Measurements from ENCODE around the gene LSAMP.
"Not testable (repeated sequence)": the region's sequence is repeated elsewhere in the genome, so short reads cannot be mapped to it uniquely, and the experiment has no call there.

LSAMP gene

GRCh38 chr3:116242825-116243224 is 202.5 kb downstream of the LSAMP start:
- DNase-seq (ENCODE audit: low read depth in 1 of 2, low spot score in 1 of 2), result no peak

- DNase-seq (ENCODE audit: low read depth in 1 of 2, low spot score in 1 of 2), result no peak
These were observed 203.6 kb downstream of the LSAMP start for GRCh38 chr3:116241677-116242076.

- DNase-seq (ENCODE audit: low read depth in 1 of 2, low spot score in 1 of 2), result no peak
These were observed 205.0 kb downstream of the LSAMP start for GRCh38 chr3:116240261-116240660.

GRCh38 chr3:116238846-116239565 is 206.3 kb downstream of the LSAMP start:
- no peak for DNase-seq (ENCODE audit: low read depth in 1 of 2, low spot score in 1 of 2)

- DNase-seq (ENCODE audit: low read depth in 1 of 2, low spot score in 1 of 2), result no peak
These were observed 211.5 kb downstream of the LSAMP start for GRCh38 chr3:116233711-116234357.

GRCh38 chr3:116230431-116231020 is 214.8 kb downstream of the LSAMP start:
- DNase-seq (ENCODE audit: low read depth in 1 of 2, low spot score in 1 of 2), result no peak

- no peak for DNase-seq (ENCODE audit: low read depth in 1 of 2, low spot score in 1 of 2)
These were observed 219.0 kb downstream of the LSAMP start for GRCh38 chr3:116226266-116226665.

GRCh38 chr3:116216761-116217160 is 228.5 kb downstream of the LSAMP start:
- no peak for DNase-seq (ENCODE audit: low read depth in 1 of 2, low spot score in 1 of 2)

GRCh38 chr3:116211901-116212300 is 233.4 kb downstream of the LSAMP start:
- DNase-seq (ENCODE audit: low read depth in 1 of 2, low spot score in 1 of 2), result no peak

GRCh38 chr3:116208830-116209229 is 236.5 kb downstream of the LSAMP start:
- DNase-seq (ENCODE audit: low read depth in 1 of 2, low spot score in 1 of 2), result not testable (repeated sequence)

- no peak for DNase-seq (ENCODE audit: low read depth in 1 of 2, low spot score in 1 of 2)
These were observed 244.2 kb downstream of the LSAMP start for GRCh38 chr3:116200956-116201690.

- DNase-seq (ENCODE audit: low read depth in 1 of 2, low spot score in 1 of 2), result no peak
These were observed 246.2 kb downstream of the LSAMP start for GRCh38 chr3:116199063-116199462.

GRCh38 chr3:116198087-116198486 is 247.2 kb downstream of the LSAMP start:
- no peak for DNase-seq (ENCODE audit: low read depth in 1 of 2, low spot score in 1 of 2)

GRCh38 chr3:116192464-116192863 is 252.8 kb downstream of the LSAMP start:
- DNase-seq (ENCODE audit: low read depth in 1 of 2, low spot score in 1 of 2), result no peak

GRCh38 chr3:116191409-116191808 is 253.9 kb downstream of the LSAMP start:
- no peak for DNase-seq (ENCODE audit: low read depth in 1 of 2, low spot score in 1 of 2)

- no peak for DNase-seq (ENCODE audit: low read depth in 1 of 2, low spot score in 1 of 2)
These were observed 255.2 kb downstream of the LSAMP start for GRCh38 chr3:116190095-116190494.

GRCh38 chr3:116188231-116188785 is 257.0 kb downstream of the LSAMP start:
- no peak for DNase-seq (ENCODE audit: low read depth in 1 of 2, low spot score in 1 of 2)

GRCh38 chr3:116186049-116186448 is 259.2 kb downstream of the LSAMP start:
- no peak for DNase-seq (ENCODE audit: low read depth in 1 of 2, low spot score in 1 of 2)

GRCh38 chr3:116181159-116181558 is 264.1 kb downstream of the LSAMP start:
- no peak for DNase-seq (ENCODE audit: low read depth in 1 of 2, low spot score in 1 of 2)

GRCh38 chr3:116179091-116179490 is 266.2 kb downstream of the LSAMP start:
- no peak for DNase-seq (ENCODE audit: low read depth in 1 of 2, low spot score in 1 of 2)

- DNase-seq (ENCODE audit: low read depth in 1 of 2, low spot score in 1 of 2), result no peak
These were observed 268.2 kb downstream of the LSAMP start for GRCh38 chr3:116176974-116177555.

Data from activated T-helper 1 cell treated with anti-CD3 and anti-CD28 coated beads, Interleukin-2, amount 50 U/mL, for 16 hours (primary cell).